ENCODE measurements around the gene ERMP1.

Gene ERMP1

DNA sequence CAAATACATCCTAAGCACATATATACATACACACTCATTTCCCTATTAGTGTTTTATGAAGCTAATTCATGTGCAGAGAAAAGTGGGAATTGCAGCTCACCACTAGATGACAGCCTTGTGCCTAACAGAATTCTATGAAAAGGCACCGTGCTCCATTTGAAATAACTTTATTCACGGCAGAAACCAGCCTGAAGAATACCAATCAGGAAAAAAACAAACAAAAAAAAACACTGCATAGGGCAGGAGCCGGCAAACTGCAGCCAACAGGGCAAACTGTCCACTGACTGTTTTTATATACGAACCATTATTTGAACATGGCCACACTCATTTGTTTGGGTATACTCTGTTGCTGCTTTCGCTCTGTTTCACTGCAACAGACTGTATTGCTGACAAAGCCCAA lies 33.6 kb downstream of the ERMP1 start:
- H3K4me2 ChIP-seq (ENCODE audit: low read length, poor library complexity, severe bottlenecking) = peak overlapping the region; percentile 23
- H3K27ac ChIP-seq (ENCODE audit: low read length, poor library complexity, severe bottlenecking) = peak overlapping the region; percentile 50
- H3K79me1 ChIP-seq (replicated peaks; ENCODE audit: low read length, poor library complexity, severe bottlenecking) = peaks cover 7% of the 10 kb centered on the region
- no peak overlapping the region for H3K4ac ChIP-seq (ENCODE audit: low read depth in 1 of 2, low read length in 2 of 2)
- H2AFZ ChIP-seq (ENCODE audit: low read depth, low read length) = no peak overlapping the region
- H2BK12ac ChIP-seq (ENCODE audit: low read length in 2 of 2) = no peak overlapping the region
- no peak overlapping the region for H4K91ac ChIP-seq (ENCODE audit: low read length)
- no peak overlapping the region for H2BK5ac ChIP-seq (ENCODE audit: low read depth, low read length, poor library complexity, severe bottlenecking)
- no peak overlapping the region for H2BK15ac ChIP-seq (ENCODE audit: low read depth, poor library complexity, severe bottlenecking)
- no peak overlapping the region for H2AK5ac ChIP-seq (ENCODE audit: low read length, severe bottlenecking)
- H4K8ac ChIP-seq (ENCODE audit: low read length) = no peak overlapping the region
- peak; percentile 65 for DNase-seq
- no peak overlapping the region for H3K14ac ChIP-seq (ENCODE audit: low read length in 2 of 2)
- H3K27me3 ChIP-seq (ENCODE audit: control insufficient read depth in 1 of 2, insufficient read depth in 1 of 2, low read length in 2 of 2) = no peaks in the 10 kb centered on the region
- H3K9ac ChIP-seq (ENCODE audit: low read length) = peak overlapping the region; percentile 71
- no peak overlapping the region for H3K23ac ChIP-seq (ENCODE audit: low read length in 2 of 2)
- no peak overlapping the region for H2BK120ac ChIP-seq (ENCODE audit: low read depth, low read length)
- H3K18ac ChIP-seq (ENCODE audit: low read depth in 1 of 2, low read length in 2 of 2) = no peak overlapping the region
- H3K4me1 ChIP-seq (ENCODE audit: control insufficient read depth, insufficient read depth, low read depth, low read length) = peaks cover 3% of the 10 kb centered on the region
- H3K9me3 ChIP-seq (ENCODE audit: control insufficient read depth, low read length) = no peaks in the 10 kb centered on the region
- no peaks in the 10 kb centered on the region for H3K36me3 ChIP-seq (ENCODE audit: control insufficient read depth in 1 of 2, insufficient read depth in 2 of 2, low read depth in 1 of 2, low read length in 2 of 2)
- WGBS = 54% methylated on average over 5 of the region's 5 CpGs
- no peak overlapping the region for H3K4me3 ChIP-seq (ENCODE audit: insufficient read depth in 1 of 2, low read depth in 1 of 2, low read length in 2 of 2)

DNA sequence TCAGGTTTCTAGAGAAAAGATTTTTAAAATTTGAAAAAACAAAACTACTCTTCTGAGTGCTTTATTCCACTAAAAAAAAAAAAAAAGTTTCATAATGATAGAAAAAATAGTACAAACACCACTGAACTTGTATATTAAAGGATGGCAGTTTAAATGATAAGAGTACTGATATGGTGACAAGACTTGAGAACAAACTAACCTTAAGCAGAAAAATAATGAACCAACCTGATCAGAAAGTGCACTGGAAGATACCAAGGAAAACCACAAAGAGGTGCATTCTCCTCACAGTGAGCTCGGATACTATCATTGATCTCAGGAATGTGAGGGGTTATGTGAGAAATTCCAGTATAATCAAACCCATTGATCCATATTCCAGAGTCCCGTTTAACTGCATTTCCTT lies 34.3 kb downstream of the ERMP1 start:
- no peak overlapping the region for H3K4me2 ChIP-seq (ENCODE audit: low read length, poor library complexity, severe bottlenecking)
- H2AK5ac ChIP-seq (ENCODE audit: low read length, severe bottlenecking) = no peak overlapping the region
- no peak overlapping the region for H3K27ac ChIP-seq (ENCODE audit: low read length, poor library complexity, severe bottlenecking)
- H3K18ac ChIP-seq (ENCODE audit: low read depth in 1 of 2, low read length in 2 of 2) = no peak overlapping the region
- H3K27me3 ChIP-seq (ENCODE audit: control insufficient read depth in 1 of 2, insufficient read depth in 1 of 2, low read length in 2 of 2) = no peaks in the 10 kb centered on the region
- no peak overlapping the region for H3K4ac ChIP-seq (ENCODE audit: low read depth in 1 of 2, low read length in 2 of 2)
- H4K8ac ChIP-seq (ENCODE audit: low read length) = no peak overlapping the region
- no peak overlapping the region for H2BK120ac ChIP-seq (ENCODE audit: low read depth, low read length)
- no peak overlapping the region for H3K14ac ChIP-seq (ENCODE audit: low read length in 2 of 2)
- no peak overlapping the region for H2BK15ac ChIP-seq (ENCODE audit: low read depth, poor library complexity, severe bottlenecking)
- H3K9ac ChIP-seq (ENCODE audit: low read length) = no peak overlapping the region
- no peak overlapping the region for H3K23ac ChIP-seq (ENCODE audit: low read length in 2 of 2)
- no peak overlapping the region for H2BK12ac ChIP-seq (ENCODE audit: low read length in 2 of 2)
- H3K4me1 ChIP-seq (ENCODE audit: control insufficient read depth, insufficient read depth, low read depth, low read length) = peaks cover 3% of the 10 kb centered on the region
- no peak overlapping the region for H4K91ac ChIP-seq (ENCODE audit: low read length)
- WGBS = no CpG with 5 or more reads among the region's 2 CpGs
- H2BK5ac ChIP-seq (ENCODE audit: low read depth, low read length, poor library complexity, severe bottlenecking) = no peak overlapping the region
- no peak for DNase-seq
- peaks cover 4% of the 10 kb centered on the region for H3K79me1 ChIP-seq (replicated peaks; ENCODE audit: low read length, poor library complexity, severe bottlenecking)
- H2AFZ ChIP-seq (ENCODE audit: low read depth, low read length) = no peak overlapping the region
- H3K4me3 ChIP-seq (ENCODE audit: insufficient read depth in 1 of 2, low read depth in 1 of 2, low read length in 2 of 2) = no peak overlapping the region
- no peaks in the 10 kb centered on the region for H3K9me3 ChIP-seq (ENCODE audit: control insufficient read depth, low read length)
- H3K36me3 ChIP-seq (ENCODE audit: control insufficient read depth in 1 of 2, insufficient read depth in 2 of 2, low read depth in 1 of 2, low read length in 2 of 2) = no peaks in the 10 kb centered on the region

DNA sequence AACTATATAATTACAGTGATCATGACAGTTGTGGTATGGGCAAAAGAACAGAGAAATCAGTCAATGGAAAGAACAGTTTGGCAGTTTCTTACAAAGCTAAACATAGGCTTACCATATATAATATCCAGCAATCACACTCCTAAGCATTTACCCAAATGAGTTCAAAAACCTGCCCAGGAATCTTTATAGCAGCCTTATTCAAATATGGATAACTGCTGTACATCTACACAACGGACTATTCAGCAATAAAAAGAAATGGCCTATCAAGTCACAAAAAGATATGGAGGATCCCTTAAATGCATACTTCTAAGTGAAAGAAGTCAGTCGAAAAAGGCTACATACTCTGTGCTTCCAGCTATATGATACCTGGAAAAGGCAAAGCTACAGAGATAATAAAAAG lies 36.6 kb downstream of the ERMP1 start:
- no peak for DNase-seq
- WGBS = 100% methylated on average over 1 of the region's 2 CpGs

DNA sequence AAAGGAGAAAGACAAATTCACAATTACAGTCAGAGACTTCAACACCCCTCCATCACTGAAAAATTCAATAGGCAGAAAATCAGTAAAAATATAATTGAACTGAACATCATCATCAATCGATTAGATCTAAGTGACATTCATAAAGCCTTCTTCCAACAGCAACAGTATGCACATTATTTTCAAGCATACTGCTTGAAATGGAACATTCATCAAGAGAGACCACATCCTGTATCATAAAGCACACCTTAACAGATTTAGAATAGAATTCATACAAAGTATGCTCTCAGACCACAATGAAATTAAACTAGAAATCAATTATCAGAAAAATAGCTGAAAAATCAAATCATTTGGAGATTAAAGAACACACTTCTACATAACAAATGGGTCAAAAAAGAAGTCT lies 39.1 kb downstream of the ERMP1 start:
- 92% methylated on average over 1 of the region's 1 CpG for WGBS
- Histone ChIP-seq H3K9ac (ENCODE audit: low read length) (no peak overlapping the region), H3K4ac (ENCODE audit: low read depth in 1 of 2, low read length in 2 of 2) (no peak overlapping the region), H4K91ac (ENCODE audit: low read length) (no peak overlapping the region), H3K27ac (ENCODE audit: low read length, poor library complexity, severe bottlenecking) (no peak overlapping the region), H3K9me3 (ENCODE audit: control insufficient read depth, low read length) (no peaks in the 10 kb centered on the region), H3K36me3 (ENCODE audit: control insufficient read depth in 1 of 2, insufficient read depth in 2 of 2, low read depth in 1 of 2, low read length in 2 of 2) (peaks cover 0 to 4% of the 10 kb centered on the region in 2 experiments), H3K18ac (ENCODE audit: low read depth in 1 of 2, low read length in 2 of 2) (no peak overlapping the region), H2BK15ac (ENCODE audit: low read depth, poor library complexity, severe bottlenecking) (no peak overlapping the region), H2AFZ (ENCODE audit: low read depth, low read length) (no peak overlapping the region), H2BK5ac (ENCODE audit: low read depth, low read length, poor library complexity, severe bottlenecking) (no peak overlapping the region), H3K23ac (ENCODE audit: low read length in 2 of 2) (no peak overlapping the region), H3K4me3 (ENCODE audit: insufficient read depth in 1 of 2, low read depth in 1 of 2, low read length in 2 of 2) (no peak overlapping the region), H3K4me1 (ENCODE audit: control insufficient read depth, insufficient read depth, low read depth, low read length) (no peaks in the 10 kb centered on the region), H3K14ac (ENCODE audit: low read length in 2 of 2) (no peak overlapping the region), H4K8ac (ENCODE audit: low read length) (no peak overlapping the region), H3K79me1 (replicated peaks; ENCODE audit: low read length, poor library complexity, severe bottlenecking) (peaks cover 7% of the 10 kb centered on the region), H2BK120ac (ENCODE audit: low read depth, low read length) (no peak overlapping the region), H2BK12ac (ENCODE audit: low read length in 2 of 2) (no peak overlapping the region), H3K27me3 (ENCODE audit: control insufficient read depth in 1 of 2, insufficient read depth in 1 of 2, low read length in 2 of 2) (no peaks in the 10 kb centered on the region), H3K4me2 (ENCODE audit: low read length, poor library complexity, severe bottlenecking) (no peak overlapping the region), H2AK5ac (ENCODE audit: low read length, severe bottlenecking) (no peak overlapping the region)
- DNase-seq = no peak

More for the DNA sequence above, 36.6 kb downstream of the ERMP1 start:
- no peak overlapping the region for H2AK5ac ChIP-seq (ENCODE audit: low read length, severe bottlenecking)
- H2AFZ ChIP-seq (ENCODE audit: low read depth, low read length) = no peak overlapping the region
- no peak overlapping the region for H3K23ac ChIP-seq (ENCODE audit: low read length in 2 of 2)
- H3K79me1 ChIP-seq (replicated peaks; ENCODE audit: low read length, poor library complexity, severe bottlenecking) = peaks cover 4% of the 10 kb centered on the region
- H3K9ac ChIP-seq (ENCODE audit: low read length) = no peak overlapping the region
- no peak overlapping the region for H4K91ac ChIP-seq (ENCODE audit: low read length)
- H2BK15ac ChIP-seq (ENCODE audit: low read depth, poor library complexity, severe bottlenecking) = no peak overlapping the region
- H3K4me3 ChIP-seq (ENCODE audit: insufficient read depth in 1 of 2, low read depth in 1 of 2, low read length in 2 of 2) = no peak overlapping the region
- no peak overlapping the region for H3K27ac ChIP-seq (ENCODE audit: low read length, poor library complexity, severe bottlenecking)
- no peaks in the 10 kb centered on the region for H3K9me3 ChIP-seq (ENCODE audit: control insufficient read depth, low read length)
- H3K14ac ChIP-seq (ENCODE audit: low read length in 2 of 2) = no peak overlapping the region
- H3K4me2 ChIP-seq (ENCODE audit: low read length, poor library complexity, severe bottlenecking) = no peak overlapping the region
- H3K4ac ChIP-seq (ENCODE audit: low read depth in 1 of 2, low read length in 2 of 2) = no peak overlapping the region
- H3K18ac ChIP-seq (ENCODE audit: low read depth in 1 of 2, low read length in 2 of 2) = no peak overlapping the region
- no peak overlapping the region for H2BK5ac ChIP-seq (ENCODE audit: low read depth, low read length, poor library complexity, severe bottlenecking)
- no peak overlapping the region for H2BK12ac ChIP-seq (ENCODE audit: low read length in 2 of 2)
- H3K4me1 ChIP-seq (ENCODE audit: control insufficient read depth, insufficient read depth, low read depth, low read length) = no peaks in the 10 kb centered on the region
- H3K36me3 ChIP-seq (ENCODE audit: control insufficient read depth in 1 of 2, insufficient read depth in 2 of 2, low read depth in 1 of 2, low read length in 2 of 2) = no peaks in the 10 kb centered on the region
- no peak overlapping the region for H2BK120ac ChIP-seq (ENCODE audit: low read depth, low read length)
- no peaks in the 10 kb centered on the region for H3K27me3 ChIP-seq (ENCODE audit: control insufficient read depth in 1 of 2, insufficient read depth in 1 of 2, low read length in 2 of 2)
- H4K8ac ChIP-seq (ENCODE audit: low read length) = no peak overlapping the region

All from mesenchymal stem cell (in vitro differentiated cells and primary cell).